HEK293T (cell line): ENCODE data around the gene CIB4.

Experiments
- ARNT ChIP-seq: fragments of 450-650 bp; IDR thresholded peaks from 2 replicates; pipeline ENCODE4 v1.6.1; 2017; ENCODE audit warnings: mild to moderate bottlenecking
- BHLHE40 ChIP-seq: fragments of 450-650 bp; IDR thresholded peaks from 2 replicates; pipeline ENCODE4 v1.6.1; 2016; ENCODE audit warnings: mild to moderate bottlenecking, moderate library complexity, borderline replicate concordance
- ELF4 ChIP-seq: fragments of 450-650 bp; IDR thresholded peaks from 2 replicates; pipeline ENCODE4 v1.6.1; 2017; ENCODE audit warnings: antibody characterized with exemption
- FOXA1 ChIP-seq: fragments of 450-650 bp; IDR thresholded peaks from 2 replicates; pipeline ENCODE4 v1.6.1; 2016; ENCODE audit warnings: mild to moderate bottlenecking
- FOXK2 ChIP-seq: fragments of 450-650 bp; IDR thresholded peaks from 2 replicates; pipeline ENCODE4 v1.6.1; 2016; ENCODE audit warnings: mild to moderate bottlenecking
- FOXM1 ChIP-seq: fragments of 450-650 bp; IDR thresholded peaks from 2 replicates; pipeline ENCODE4 v1.6.1; 2017; ENCODE audit warnings: mild to moderate bottlenecking, borderline replicate concordance
- HDGF ChIP-seq: fragments of 450-650 bp; IDR thresholded peaks from 2 replicates; pipeline ENCODE4 v1.6.1; 2017; ENCODE audit warnings: antibody characterized with exemption, borderline replicate concordance
- NFRKB ChIP-seq: fragments of 450-650 bp; IDR thresholded peaks from 2 replicates; pipeline ENCODE4 v1.6.1; 2016; ENCODE audit warnings: mild to moderate bottlenecking, moderate library complexity
- PKNOX1 ChIP-seq: fragments of 450-650 bp; IDR thresholded peaks from 2 replicates; pipeline ENCODE4 v1.6.1; 2016
- SP1 ChIP-seq: fragments of 450-650 bp; IDR thresholded peaks from 2 replicates; pipeline ENCODE4 v1.6.1; 2017
- SUZ12 ChIP-seq: fragments of 450-650 bp; IDR thresholded peaks from 2 replicates; pipeline ENCODE4 v1.6.1; 2016; ENCODE audit warnings: mild to moderate bottlenecking
- TARDBP ChIP-seq: fragments of 450-650 bp; IDR thresholded peaks from 2 replicates; pipeline ENCODE4 v1.6.1; 2016
- ZNF384 ChIP-seq: fragments of 450-650 bp; IDR thresholded peaks from 2 replicates; pipeline ENCODE4 v1.6.1; 2016

DNA sequence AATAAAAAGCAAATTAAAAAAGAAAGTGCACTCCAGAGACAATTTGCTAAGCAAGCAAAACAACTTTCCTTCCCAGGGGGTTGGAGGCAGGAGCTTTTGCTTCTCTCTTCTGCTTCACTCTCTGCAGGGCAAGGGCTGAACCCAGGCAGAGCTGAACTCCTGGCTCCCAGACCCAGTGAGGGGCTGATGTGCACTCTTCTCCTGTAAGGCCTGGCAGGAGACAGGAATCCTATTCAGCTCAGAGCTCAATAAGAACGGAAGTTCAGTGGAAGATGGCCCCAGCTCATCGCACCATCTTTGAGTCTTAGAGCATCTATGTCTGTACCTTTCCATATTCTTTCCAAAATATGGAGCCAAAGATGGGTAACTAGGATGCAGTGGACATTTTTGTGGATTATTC, 29.1 kb downstream of the CIB4 start:
- no peak for TF ChIP-seq SUZ12
- no peak for TF ChIP-seq PKNOX1
- TF ChIP-seq SP1 = no peak
- no peak for TF ChIP-seq TARDBP
- TF ChIP-seq FOXA1 = no peak
- TF ChIP-seq ARNT = no peak
- TF ChIP-seq FOXK2 = no peak
- no peak for TF ChIP-seq NFRKB
- TF ChIP-seq BHLHE40 = no peak
- TF ChIP-seq HDGF = no peak
- TF ChIP-seq ELF4 = no peak
- no peak for TF ChIP-seq ZNF384
- TF ChIP-seq FOXM1 = no peak
